Daoy (cell line): Measurements from ENCODE around the gene KRT72. TPM values are rescaled to one million over a fixed set of nuclear protein-coding genes. Genes with fewer than 3 reads are reported as not detected.

Experiments used
- DNase-seq: peaks from one replicate; pipeline ENCODE4 v3.0.0-alpha.2; 2015; ENCODE audit warnings: low read depth
- total RNA-seq: library from RNA; depleted of rRNA; stranded (reverse); fragments of >200 nt; shearing (Covaris generic); gene quantifications from 2 replicates; pipeline ENCODE4 v1.2.3, GENCODE V29; 2014

KRT72 gene
- total RNA-seq, 1 experiment from 2014 or later = not detected

DNA sequence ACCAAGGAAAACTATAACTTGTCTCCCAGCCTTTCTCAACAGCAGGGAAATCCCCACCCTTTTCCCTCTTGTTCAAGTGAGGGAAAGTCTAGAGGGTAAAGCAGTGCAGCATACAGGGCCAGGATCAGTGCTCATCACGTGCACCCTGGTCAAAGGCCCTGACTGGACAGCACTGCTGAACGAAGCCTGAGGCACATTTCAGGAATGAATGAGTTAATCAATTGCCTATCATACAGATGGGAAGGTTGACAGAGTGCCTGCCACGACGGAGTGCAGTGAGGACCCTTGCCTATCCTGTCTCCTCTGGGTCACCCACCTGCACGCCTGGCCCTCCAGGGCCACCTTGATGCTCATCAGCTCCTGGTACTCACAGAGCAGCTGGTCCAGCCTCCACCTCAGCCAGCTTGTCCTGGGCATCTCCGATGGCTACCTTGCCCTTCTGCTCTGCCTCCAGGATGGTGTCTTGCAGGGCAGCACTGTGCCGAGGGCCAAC, 28.8 kb upstream of the KRT72 start:
- DNase-seq = no peak

DNA sequence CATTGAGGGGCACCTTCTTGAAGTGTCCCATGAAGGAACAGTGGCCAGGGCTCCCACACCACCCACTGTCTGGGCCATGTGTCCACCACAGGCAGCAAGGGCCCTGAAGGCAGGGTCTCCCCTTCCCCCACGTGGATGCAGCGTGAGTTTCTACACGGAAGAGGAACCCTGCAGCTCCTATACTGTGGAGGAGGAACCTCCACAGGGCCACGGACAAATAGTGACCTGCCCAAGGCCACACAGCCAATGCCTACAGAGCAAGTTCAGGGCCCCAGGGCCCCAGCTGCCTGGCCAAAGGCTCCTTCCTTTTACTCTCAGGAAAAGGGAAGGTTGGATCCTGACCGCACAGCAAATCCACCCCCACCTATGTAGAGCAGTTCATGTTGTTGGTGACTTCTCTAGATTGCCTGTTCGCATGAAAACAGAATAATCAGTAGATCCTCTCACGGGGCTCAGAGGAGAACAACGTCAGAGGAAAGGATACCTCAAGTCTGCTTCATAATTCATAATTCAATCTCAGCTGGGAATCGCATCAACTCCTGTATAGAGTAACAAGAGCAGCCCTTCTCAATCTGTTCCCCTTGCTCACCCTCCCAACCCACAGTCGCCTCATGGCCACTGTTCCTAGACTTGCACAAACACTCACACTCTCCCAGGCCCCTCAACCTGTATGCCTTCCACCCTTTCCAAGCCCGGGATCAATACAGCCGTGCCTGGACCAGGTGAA, 28.2 kb upstream of the KRT72 start:
- no peak for DNase-seq

DNA sequence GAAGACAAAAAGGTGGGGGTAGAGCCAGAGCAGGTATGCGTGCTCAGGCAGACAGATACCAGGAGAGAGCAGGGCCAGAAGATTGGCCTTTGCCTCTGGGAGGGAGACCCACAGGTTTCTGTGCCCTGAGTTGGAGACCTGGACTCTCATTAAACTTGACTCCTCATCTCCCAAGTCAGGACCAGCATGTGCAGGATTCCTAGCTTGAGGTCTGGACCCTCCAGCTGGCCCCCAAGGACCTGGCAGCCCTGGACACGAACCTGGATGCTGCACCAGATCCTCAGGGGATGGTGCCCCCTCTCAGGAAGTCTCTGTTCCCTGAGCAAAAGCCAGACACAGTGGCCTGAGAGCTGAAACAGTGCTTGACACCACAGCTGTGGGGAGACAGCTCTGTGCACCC, 27.6 kb upstream of the KRT72 start:
- DNase-seq = no peak

DNA sequence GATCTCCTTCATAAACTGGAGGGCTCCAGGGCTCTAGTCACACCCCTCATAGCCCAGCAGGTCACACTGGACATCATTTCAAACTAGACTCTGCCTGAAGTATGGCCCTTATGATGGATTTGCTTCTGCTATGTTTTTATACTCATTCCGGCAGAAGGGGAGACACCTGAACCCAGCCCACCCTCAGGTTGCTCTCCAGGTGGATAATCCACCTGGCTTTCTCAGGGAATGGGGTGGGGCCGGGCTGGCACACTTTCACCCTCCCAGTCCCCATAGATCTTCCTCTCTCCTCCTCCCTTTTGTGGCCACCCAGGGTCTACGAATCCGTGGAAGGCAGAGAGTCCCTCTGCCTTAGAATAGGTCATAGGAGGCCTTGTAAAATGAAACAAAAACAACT, 26.8 kb upstream of the KRT72 start:
- no peak for DNase-seq

DNA sequence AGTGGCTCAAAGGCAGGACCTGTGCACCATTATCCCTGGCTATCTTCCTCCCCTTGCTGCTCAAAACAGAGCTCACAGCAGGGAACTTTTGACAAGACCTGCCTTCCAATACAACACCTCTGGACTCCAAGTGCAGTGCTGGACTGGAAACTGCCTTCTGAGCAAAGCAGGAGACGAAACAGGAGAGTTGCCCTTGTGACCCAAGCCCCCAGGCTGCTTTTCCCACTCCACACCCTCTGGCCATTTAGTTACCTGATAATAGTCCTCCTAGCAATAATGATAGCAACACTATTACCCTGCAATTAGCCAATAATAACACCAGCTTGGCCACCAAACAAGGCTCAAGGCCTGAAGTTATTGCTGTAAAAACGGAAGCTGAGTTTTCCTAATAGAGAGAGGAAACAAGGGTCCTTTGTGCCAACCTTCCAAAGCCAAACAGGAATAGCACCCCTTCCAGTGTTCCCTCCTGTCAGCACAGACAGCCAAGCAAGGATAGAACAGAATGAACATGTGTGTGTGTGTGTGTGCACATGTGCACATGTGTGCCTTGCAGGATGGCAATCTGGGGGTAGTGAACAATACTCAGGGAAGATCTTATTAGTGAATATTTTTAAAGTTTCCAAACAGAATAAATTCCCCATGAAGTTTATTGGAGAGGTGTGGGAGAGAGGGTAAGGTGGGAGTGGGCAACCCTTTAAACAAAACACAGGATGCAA, 26.3 kb upstream of the KRT72 start:
- no peak for DNase-seq

DNA sequence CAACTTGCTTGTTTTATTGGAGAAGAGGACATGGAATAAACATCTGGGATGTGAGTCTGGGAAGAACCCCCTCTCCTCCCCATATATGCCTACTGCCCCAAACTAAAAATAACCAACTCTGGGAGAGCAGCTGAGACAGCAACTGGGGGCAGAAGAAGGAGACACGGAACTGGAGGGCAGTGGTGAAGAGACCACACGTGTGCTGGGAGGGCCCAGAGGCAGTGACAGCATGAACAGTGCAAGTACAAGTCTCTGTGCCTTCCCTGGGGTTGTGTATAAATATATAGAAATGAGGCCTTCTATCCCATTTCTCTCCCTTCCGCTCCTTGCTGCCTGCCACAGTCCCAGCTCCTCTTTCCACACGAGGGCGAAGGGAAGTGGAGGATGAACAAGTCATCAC, 21.1 kb upstream of the KRT72 start:
- no peak for DNase-seq

DNA sequence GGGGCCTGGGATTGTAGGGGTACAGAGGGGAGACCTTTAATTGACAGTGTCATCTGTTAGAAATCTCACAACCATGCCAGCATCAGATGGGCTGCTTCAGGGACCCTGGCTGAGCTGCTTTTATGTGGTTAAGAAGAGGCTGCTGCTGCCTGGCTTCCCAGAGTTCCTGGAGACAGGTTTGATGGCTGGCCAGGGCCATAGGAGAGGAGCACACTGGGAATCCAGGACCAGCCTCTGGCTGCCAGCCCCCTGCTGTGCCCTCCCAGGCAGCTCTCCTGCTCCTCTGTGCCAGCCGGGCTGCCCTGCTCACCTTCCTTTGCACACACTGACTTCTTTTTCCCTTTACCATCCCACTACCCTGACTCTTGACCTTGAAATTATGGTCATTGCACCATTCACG, 17.6 kb upstream of the KRT72 start:
- no peak for DNase-seq

DNA sequence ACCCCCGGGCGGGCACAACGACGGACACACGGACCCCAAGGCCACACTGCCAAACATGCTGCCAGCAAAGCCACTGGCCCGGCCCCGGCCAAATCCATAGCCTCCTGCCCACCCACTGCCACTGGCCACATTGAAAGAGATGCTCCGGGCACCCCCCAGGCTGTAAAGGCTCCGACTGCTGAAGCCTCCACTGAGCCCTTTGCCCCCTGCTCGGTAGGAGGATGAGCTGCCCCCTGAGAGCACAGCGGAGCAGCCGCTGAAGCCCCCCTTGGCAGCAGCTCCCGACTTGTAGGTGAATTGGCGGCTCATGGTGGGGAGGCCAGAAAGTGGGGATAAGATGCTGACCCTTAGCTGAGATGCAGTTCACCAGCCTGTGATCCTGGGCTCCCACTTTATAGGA, 17.0 kb upstream of the KRT72 start, which contains the start of gene KRT73:
Gene KRT73, minus strand, starts transcription at position 344 of the 400 bp plus-strand sequence. Its CDS starts 35 bp downstream, at position 309.
- DNase-seq = no peak

DNA sequence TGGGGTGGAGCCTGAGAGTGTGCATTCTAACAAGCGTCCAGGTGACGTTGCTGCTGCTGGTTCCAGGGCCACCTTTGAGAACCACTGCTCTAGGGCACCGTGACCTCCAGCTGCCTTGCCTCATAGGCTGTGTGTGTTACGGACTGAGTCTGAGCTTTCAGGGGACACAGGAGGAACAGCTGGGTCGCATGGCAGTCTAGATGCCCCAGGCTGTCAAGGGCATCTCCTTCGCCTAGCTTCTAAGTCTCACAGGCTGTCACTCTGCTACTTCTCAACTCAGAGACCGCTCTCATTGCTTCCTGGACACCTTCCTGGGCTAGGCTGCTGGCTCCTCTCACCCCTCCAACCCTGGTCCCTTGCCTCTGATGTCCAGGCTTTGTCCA, 16.1 kb upstream of the KRT72 start:
- DNase-seq = no peak

DNA sequence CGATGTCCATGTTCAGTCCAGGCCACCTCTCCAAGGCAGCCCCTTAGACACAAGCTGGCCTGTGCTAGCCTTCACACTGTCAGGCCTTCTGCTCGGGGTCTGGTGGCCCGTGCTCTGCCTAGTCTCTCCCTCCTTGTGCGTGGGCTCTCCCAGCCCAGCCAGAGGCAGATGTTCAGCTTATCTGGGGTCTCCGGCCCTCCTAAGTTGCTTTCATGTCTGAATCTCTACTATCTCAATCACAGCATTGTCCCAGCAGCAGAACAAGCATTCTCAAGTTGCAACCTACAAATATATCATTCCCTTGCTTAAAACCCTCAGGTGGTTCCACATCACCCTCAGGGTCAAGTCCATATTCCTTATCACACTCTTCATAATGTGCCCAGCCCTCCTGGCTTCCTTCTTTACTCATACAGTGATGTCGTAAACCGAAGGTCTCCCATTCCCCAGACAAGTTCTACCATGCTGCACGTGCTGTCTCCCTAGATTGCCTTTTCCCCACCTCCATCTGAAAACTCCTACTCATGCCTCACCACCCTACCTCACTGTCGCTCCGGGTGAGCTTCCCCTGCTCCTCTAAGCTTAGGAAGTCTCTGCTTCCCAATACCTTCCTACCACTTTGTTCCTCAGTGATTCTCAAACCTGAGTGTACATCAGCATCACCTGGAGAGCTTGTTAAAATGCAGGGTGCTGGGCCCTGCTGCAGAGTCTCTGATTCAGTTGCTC, 15.6 kb upstream of the KRT72 start:
- DNase-seq = no peak

DNA sequence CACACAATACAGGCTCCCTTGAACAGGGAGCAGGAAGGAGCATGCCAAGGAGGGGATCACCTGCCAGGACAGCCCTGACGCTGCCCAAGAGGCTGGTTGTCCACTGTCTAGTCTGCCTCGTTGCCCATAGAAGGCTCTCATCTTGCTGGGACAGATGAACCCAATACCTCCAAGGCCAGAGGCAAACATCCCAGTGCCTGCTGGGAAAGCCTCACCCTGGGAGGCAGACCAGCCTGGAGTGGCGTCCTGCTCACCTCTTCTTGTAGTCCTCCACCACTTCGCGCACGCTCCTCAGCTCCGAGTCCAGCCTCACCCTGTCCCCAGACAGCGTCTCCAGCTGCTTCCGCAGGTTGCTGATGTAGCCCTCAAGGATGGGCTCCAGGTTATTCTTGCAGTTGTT, 14.6 kb upstream of the KRT72 start:
- no peak for DNase-seq

DNA sequence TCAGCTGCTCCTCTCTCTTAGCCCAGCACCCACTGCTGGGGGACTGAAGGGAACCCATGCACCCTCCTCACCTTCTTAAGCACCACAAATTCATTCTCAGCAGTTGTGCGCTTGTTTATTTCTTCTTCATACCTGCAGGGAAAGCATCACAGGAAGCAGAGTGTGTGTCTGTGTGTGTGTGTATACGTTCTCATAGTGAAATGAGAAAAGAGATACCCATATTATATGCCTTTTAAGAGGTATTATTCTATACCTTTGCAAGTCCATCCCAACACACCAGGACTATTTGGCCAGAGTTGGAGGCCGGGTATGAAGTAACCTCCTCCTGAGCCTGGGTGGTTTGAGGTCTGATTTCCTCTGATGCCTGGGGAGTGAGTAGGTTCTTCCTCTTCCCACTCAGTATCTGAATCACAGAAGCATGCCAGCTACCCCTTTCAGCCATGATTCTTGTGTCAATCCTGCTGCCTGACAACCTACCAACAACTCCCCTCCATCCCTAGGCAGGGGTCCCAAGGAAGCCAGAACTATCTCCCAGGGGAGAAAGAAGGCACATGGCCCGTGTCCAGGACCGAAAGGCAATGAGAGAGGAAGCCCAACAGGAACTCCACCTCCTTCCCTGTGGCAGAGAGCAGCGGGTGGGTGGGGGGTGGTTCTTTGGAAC, 14.1 kb upstream of the KRT72 start:
- peak; percentile 21 for DNase-seq

DNA sequence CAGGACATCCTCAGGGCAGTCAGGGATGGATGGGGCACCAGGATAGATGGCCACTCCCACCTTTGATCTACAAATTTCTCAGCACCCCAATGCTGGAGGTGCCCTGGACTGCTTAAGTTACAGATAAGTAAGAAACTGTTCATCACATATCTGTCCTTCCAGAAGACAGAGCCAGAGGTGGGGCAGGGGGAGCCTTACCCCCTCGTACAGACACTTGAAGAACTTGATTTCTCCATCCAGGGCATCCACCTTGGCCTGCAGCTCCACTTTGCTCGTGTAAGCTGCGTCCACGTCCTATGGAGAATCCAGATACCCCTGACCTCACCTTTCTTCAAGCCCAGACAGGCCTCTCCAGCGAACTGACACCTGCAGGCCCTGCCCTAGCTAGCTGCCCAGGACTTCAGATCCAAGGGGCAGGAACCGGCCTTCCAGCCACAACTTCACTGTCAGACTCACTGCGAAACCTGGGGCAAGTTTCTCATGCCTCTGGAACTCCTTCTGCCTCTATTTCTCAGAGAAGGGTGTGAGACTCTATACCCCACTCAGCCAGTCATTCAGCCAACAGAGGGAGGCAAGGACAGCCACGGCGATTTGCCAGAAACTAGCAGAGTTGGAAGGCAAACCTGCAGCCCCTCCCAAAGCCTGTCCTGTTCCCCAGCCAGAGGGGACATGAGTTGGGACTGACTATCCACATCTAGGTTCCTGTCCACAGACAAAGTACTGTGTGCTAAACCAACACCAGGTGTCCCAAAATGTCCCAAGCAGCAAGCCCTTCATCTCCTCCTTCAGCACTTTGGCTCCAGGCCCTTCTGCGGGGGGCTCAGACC, 13.3 kb upstream of the KRT72 start:
- no peak for DNase-seq

DNA sequence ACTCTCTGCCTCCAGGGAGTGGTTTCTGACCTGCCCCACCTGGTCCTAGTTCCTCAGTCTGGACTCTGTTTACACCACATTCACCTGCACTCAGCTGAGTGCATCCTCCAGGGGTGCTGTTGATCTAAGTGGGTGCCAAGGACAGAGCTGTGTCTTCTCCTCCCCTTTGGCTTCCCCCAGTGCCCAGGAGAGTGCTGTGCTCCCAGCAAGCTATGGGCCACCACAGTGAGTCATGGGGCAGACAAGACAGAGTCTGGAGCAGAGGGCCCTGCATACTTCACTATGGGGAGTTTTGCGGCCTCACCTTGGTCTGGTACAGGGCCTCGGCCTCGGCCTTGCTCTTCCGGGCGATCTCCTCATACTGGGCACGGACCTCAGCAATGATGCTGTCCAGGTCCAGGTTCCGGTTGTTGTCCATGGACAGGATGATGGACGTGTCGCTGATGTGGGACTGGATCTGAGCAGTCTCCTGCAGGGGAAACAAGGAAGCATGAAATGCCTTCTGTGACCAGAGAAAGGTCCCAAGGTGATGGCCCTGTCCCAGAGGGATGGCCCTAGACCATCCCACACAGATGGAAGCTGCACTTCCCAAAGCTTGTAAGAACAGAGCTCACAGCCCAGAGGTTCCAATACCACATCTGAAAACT, 12.2 kb upstream of the KRT72 start:
- no peak for DNase-seq

DNA sequence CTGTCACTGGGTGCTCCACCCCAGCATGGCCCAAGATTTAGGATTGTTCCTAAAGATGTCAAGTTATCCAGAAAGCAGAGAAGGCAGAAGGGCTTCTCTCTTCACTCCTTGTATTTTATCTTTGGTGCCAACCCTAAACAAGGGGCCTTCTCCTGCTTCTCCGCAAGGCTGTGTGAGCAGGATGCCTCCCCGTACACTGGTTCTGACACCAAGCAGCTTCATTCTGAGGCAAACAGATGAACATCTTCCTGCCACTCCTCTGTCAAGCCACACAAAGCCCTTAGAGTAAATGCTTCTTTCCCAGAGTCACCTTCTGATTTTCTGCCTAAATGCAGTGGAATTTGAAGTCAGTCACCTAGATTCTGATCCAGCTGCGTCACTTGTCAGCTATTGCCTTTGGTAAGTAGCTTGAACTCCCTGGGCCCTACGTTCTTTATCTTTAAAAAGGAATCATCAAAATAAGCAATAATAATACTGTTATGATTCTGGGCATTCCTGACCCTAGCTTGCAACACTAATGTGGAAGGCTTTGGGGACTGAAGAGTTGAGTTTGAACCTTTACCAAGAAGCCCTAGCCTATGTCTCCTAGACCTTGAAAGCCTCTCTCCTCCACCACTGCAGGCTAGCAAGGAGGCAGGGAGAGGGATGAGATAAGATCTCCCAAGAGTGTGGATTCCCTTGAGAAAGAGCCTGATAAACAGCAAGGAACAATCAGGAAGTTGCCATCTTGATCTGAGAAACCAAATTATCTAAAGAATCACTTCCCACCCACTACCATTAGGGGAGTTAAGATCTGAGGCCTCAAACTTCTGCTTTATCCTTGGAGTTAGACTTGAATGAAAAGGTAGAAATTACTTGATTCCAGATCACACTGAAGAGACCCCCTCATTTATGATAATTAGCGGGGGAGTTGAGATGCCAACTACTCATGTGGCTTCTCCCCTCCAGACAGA, 11.4 kb upstream of the KRT72 start:
- DNase-seq = no peak

DNA sequence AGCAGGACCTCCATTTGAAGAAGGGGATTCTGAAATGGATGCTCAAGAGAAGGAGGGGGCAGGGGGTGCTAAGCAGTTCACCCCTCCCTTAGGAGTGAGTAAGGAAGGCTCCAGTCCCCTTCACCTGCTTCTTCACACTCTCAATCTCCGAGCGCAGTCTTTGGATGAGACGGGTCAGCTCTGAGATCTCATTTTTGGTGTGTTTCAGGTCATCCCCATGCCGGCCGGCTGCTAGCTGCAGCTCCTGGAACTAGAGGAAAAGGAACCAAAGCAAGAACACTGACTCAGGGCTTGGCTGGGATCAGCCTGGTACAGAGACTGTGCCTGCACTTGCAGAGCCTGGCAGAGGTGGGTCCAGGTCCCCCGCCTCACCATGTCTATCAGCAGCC, 9.8 kb upstream of the KRT72 start:
- no peak for DNase-seq

DNA sequence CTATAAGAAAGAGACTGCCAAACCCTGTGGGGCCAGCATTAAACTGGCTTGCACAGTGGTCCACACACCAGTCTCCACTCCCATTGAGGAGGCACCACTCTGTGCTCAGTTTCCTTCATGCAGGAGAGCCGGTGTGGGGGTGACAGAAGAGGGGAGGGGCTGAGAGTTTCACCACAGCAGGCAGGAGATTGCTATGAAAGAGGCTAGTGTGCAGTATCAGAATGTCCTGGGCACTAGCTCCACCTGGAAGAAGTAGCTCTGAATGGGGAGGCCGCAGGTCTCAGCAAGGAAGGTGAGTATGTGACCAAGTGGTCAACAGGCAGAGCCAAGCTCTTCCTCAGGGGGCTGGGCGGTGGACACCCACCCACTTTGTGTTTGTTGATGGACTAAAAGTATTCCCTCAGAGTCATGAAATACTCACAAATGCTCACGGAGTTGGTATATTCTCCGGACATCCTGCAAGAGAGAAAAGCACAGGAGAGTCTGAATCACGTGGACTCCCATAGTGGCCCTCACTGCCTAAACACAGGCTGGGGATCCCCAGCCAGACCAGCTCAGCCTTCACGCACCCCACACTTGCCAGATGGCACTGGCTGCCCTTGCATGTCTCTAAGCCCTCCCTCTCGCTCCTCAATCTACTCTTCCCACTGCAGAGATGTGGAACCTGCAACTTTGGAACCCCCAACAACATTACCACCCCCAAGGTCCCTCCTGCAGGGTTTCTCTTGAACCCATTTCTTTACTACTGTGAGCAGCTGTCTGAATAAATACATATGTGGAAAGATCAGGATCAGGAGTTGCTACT, 7.8 kb upstream of the KRT72 start:
- no peak for DNase-seq

DNA sequence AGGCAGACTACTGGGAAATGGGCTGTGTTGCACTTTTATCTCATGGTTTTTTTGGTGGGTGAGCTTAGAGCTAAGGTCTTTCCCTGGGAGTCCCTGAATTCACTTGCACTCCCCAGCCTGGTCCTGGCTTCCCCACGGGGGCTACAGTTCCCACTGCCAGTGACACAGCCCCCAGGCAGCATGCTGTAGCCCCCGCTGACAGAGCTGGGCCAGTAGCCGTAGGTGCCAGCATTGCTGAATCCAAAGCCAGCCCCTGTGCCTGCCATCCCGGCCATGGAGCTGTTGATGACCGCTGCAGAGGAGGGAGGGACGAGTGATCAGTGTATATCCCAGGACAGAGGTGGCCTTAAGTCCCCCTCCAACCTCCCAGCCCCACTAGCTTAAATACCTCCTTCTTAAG, 6.9 kb upstream of the KRT72 start:
- DNase-seq = no peak

DNA sequence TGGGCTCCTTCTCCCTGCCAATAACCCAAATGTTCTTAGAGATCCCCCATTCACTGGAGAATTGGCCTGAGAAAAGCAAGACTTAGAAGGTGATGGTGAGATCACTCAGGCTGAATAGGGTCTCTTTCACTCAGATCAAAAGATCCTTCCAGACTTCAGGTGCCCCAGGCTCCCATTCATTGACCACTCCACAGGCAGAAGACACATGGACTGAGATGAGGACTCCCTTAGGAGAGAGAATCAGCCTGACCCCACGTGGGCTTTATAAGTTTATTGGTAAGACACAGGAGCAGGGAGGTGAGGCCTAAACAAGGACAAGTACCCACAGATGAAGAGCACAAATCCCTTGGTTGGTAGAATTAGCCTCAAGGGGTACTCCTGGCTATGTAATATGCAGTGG, 6.1 kb upstream of the KRT72 start:
- DNase-seq = no peak
